Fibroblast of skin of left biceps (primary cell): ENCODE measurements around the gene C1orf141.
"Not testable (repeated sequence)": the region's sequence is repeated elsewhere in the genome, so short reads cannot be mapped to it uniquely, and the experiment has no call there.

Experiments
- DNase-seq, 2 experiments: peaks; one replicate each; pipeline ENCODE4 v3.0.0-alpha.2; 2013; ENCODE audit warnings: low read depth in 2 of 2

C1orf141 gene

DNA sequence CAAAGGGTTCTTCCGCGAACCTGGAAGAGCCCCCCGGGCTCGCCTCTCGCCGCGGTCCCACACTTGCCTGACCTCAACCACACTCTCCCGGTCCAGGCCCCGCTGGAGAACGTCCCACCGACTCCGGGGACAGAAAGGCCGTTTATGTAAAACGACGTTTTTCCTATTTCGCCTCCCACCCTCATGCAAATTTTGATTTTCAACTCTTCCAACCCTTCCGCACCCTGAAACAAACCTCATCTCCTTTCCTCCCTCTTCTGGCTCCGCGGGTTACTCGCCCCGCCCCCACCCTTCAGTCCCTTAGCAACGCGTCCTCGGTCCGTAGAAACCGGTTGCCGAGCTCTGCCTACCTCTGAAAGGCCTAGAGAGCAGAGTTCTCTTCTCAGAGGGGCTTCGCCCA lies at the start of gene C1orf141:
Gene C1orf141, minus strand, starts transcription at position 276 of the 400 bp plus-strand sequence. CDS start 7,730 bp downstream, outside the sequence.
- no peak for DNase-seq

DNA sequence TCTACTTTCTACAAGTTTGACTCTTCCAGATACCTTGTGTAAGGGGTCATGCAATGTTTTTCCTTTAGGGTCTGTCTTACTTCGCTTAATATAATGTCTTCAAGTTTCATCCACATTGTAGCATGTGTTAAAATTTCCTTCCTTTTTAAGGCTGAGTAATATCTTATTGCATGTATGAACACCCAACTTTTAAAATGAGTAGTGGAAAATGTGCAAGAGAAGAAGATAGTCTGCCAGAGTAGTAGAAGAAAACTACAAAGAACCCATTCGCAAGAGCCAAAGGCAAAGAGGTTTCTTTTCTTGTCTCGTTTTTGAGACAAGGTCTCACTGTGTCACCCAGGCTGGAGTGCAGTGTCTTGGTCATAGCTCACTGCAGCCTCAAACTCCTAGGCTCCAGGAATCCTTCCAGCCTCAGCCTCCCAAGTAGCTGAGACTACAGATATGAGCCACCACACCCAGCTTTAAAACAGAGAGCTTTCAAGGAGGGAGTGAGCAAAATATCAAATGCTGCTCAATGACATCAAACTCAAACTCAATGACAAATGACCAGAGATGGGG lies 40.8 kb upstream of the C1orf141 start:
- no peak for DNase-seq

GRCh38 chr1:67174716-67175284 lies 40.0 kb upstream of the C1orf141 start:
- DNase-seq = no peak

GRCh38 chr1:67173988-67174387 lies 39.2 kb upstream of the C1orf141 start:
- no peak for DNase-seq

DNA sequence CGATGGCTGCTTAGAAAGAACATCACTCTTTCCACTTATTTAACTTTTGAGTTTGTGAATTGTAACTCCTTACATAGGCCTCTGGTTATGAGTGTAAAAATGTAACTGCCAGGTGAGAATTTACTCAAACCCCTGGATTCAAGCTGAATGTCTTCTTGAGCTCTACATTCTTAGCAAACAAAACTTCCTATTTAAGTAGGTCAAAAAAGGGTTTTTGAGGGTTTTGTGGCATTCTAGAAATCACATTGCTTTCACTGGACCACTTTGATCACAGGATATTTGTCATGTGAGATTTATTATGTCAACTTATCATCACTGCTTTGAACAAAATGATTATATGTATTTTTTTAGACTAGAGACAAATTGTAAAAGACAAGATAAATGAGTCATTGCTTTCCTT lies 37.2 kb upstream of the C1orf141 start:
- DNase-seq = no peak

DNA sequence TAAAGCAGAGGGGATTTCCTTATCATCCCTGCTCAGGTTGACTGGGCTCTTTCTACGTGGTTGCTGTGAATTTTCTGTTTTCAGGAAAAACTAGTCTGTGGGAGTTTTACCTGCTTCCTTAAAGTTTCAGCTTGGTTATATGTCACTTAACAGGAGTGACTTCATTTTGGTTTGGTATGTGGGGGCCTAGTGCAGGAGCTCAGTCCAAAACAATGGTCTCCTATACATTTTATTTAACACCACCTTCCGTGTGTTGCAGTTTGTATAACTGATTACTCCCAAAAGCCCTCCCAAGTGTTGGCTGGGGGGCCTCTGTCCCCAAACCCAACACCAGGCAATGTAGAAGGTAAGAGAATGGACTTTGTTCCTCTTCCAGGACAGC lies 36.8 kb upstream of the C1orf141 start:
- no peak for DNase-seq

DNA sequence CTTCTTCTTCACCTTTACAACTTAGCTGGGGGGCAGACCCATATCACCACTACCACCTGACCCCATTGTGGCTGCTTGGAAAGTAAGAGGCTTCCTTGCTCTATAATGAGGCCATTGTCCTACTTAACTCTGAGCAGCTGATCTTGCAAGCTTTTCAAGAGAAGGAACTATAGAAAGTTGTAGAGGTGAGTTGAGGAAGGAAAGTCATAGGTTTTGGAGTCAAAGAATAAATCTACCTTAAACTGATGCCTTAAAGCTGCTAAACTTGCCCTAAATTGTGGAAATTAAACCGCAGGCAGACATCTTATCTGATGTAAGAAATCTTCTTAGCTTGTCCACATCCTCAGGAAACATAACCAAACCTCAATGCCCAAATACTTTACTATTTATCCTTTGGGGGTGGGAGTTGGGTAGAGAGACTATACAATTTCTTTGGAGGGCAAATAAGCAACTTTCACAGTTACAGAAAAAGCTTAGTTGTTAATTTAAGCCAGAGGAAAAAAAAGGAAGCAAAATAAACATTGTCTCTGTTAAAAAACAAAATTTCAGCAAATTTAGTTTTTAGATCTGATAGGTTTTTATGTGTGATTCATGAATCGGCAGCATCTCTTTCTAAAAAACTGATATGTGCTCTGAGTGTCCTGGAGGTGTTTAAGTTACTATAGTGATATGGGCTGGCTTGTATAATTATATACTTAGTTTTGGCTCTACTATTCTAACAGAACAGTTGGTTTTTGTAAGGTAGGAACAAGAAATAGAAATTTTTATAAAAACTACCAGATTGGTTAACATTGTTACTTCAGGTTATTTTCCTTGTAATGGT lies 36.2 kb upstream of the C1orf141 start:
- no peak for DNase-seq

GRCh38 chr1:67169932-67170331 lies 35.2 kb upstream of the C1orf141 start:
- DNase-seq = no peak

DNA sequence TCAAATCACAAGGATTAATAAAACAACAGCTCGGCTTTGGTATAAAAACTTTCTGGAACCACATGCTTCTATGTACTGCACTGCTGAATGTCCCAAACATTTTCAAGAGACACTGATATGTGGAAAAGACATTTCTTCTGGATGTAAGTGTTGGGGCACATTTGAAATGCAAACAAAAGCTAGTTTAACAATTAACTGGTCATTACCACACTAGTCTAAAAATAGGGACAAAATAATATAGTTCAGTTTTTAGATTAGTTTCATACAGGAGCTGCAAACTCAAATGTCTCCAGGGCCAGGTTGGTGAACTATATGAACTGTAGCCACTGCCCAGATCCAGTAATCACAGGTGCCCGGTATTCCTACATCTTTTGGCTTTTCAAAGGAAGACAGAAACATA lies 34.7 kb upstream of the C1orf141 start:
- DNase-seq = no peak

DNA sequence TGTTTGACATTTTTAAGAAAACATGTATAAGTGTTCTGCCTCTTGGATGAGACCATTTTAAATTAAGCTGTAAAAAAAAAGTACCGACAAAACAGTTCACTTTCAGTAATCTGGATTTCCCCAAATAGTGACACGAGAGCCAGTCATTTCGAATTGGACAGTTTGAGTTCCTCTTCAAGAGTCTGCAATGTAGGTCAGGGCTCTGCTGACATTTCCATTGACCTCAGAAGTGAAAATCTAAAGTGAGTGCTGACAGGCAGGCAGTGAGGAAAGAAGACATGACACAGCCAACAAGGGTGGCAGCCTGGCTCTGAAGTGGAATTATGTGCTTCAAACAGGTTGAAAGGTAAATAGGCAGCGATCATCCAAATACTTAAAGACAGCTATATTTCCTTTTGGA lies 31.4 kb upstream of the C1orf141 start, which contains the start of gene IL23R:
Gene IL23R, plus strand, starts transcription at position 259 of the 400 bp plus-strand sequence. CDS start 1,667 bp downstream, outside the sequence.
- DNase-seq = no peak

DNA sequence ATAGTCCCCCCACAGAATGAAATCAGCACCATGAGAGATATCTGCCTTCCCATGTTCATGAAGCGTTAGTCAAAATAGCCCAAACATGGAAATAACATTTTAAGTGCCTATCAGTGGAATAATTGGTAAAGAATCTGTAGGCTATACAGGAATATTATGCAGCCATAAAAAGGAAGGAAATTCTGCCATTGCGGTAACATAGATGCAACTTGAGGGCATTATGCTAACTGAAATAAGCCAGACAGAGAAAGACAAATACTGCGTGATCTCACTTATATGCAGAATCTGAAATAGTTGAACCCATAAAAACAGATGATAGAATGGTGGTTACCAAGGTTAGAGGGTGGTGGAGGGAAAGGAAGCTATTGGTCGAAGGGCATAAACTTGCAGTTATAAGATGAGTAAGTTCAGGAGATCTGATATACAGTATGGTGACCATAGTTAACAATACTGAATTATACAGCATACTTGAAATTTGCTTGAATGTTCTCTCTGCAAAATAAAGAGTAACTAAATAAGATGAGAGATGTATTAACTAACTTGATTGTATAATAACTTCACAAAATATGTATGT lies 30.8 kb upstream of the C1orf141 start:
- no peak for DNase-seq

GRCh38 chr1:67162954-67163353 lies 28.2 kb upstream of the C1orf141 start:
- DNase-seq = no peak

GRCh38 chr1:67159233-67159632 lies 24.5 kb upstream of the C1orf141 start:
- no peak for DNase-seq

GRCh38 chr1:67158401-67158800 lies 23.6 kb upstream of the C1orf141 start:
- no peak for DNase-seq

GRCh38 chr1:67150931-67151330 lies 16.2 kb upstream of the C1orf141 start:
- no peak for DNase-seq

DNA sequence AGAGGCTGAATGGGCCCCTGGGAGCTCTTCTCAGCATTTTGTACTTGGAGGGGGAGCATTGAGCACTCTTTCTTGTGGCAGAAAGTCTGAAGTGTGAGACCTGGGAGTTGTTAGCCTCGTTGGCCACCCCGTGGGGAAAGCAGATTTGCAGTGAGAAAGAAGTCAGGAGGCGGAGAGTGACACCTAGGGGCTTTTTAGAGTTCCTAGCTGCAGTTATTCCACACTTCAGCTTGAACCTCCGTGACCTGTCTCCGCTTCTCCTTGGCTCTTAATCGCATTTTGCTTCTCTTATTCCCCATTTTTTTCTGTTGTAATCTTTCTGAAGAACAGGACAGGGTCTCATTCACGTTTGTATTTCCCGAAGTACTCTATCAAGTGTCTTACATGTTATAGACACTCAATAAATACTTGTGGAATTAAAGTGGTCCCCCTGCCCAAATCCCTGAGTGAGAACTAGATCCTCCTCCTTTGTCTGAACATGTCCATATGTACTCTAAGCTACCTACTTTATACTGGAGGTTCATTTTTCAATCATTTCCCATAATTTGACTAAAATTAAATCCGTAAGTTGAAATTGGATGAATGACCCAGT lies 14.5 kb upstream of the C1orf141 start:
- peak; percentile 48 to 60 for DNase-seq

GRCh38 chr1:67148516-67149178 lies 13.9 kb upstream of the C1orf141 start:
- DNase-seq = no peak

GRCh38 chr1:67147973-67148372 lies 13.2 kb upstream of the C1orf141 start:
- not testable (repeated sequence) for DNase-seq

DNA sequence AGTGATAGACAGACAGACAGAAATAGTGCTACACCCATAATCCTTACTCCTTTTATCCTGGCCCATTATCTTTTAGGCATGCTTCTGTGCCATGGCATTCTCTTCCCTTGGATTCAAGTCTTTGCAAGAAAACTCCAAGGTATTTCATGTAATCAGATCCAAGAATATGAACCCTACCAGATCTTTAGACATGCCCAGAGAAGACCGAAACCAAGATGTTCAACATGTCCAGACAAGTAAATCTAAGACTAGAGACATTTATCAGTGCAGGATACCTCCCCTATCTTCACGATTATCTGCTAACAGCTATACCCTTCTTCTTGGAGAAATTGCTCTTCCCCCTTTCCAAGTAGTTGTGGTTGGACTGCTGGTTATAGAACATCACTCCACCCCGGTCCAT lies 11.8 kb upstream of the C1orf141 start:
- no peak for DNase-seq

DNA sequence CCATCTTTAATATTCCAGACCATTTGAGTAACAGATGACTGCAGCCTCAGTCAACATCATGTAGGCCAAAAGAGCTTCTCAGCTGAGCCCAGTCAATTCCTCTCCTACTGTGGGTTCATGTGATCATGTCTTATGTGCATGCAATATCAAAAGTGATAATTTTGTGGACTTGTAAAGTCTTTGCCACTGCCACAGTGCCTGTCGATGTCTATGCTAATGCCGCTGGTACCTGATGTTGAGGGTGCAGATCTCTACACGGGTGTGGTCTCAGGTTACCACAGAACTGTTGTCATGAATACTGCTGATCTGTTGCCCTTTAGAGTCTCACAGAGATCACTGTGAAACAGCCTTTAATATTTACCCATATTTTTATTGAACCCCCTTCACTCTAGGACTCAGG lies 11.3 kb upstream of the C1orf141 start:
- DNase-seq = no peak

GRCh38 chr1:67144696-67145095 lies 9.9 kb upstream of the C1orf141 start:
- no peak for DNase-seq

DNA sequence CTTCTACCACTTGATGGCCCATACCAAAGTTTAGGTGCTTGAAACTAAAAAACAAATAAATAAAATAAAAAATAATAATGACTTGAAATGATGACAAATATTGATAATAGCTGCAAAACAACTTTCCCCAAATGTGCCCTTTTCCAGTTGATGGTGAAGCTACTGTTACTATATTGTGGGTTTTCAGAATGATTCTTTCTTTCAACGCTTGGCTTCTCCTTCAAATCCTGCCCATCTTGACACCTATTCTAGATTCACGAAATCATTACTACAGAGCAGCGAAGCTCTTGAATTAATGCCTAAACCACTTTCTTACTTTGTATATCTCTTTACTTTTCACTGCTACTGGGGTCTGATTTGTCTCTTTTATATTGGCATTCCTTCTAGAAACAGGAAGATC lies 9.2 kb upstream of the C1orf141 start:
- DNase-seq = no peak
